NAMALWA (cell line): Measurements from ENCODE around the gene CLEC9A.

ENCODE experiments used
- DNase-seq: peaks from one replicate; pipeline ENCODE4 v3.0.0-alpha.2; 2015; ENCODE audit warnings: low spot score

Gene CLEC9A

DNA sequence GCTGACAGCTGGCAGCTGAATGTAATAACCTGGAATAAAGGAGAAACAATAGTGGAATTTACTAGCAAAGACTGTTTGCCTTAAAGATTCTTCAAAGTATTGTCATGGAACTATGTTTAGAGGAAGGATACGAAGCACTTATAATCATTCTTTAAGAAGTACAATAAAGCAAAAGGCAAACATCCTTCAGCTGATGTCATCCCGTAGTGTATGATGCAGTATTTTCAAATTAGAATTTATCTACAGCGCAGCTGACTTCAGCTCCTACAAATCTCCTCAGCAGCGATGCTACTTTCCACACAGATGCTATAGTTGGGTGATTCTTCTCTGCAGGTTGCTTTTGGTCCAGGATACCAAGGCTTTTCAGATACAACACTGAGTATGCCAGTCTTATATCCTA is 36.8 kb downstream of the CLEC9A start:
- DNase-seq = no peak

DNA sequence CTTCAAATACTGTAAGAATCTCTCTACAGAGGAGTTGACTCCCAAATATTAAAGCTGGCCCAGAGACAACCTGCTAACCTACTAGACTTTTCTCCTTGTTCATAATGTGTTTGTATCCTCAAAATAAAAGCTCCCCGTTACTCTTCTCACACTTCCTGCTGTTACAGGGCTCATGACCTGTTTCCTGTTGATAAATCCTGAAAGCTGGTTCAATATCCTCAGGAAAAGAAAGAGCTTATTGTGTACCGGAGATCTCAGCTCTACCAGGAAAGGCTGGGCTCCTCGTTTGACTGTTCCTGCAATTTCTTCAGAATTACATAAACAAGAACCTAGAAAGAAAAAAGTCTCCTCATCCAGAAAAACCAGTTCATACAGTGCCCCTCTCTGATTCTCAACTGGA is 37.5 kb downstream of the CLEC9A start:
- DNase-seq = no peak

GRCh38 chr12:10068644-10069043 is 38.2 kb downstream of the CLEC9A start:
- no peak for DNase-seq

- DNase-seq = no peak
Measured at GRCh38 chr12:10069099-10069498, 38.6 kb downstream of the CLEC9A start.

DNA sequence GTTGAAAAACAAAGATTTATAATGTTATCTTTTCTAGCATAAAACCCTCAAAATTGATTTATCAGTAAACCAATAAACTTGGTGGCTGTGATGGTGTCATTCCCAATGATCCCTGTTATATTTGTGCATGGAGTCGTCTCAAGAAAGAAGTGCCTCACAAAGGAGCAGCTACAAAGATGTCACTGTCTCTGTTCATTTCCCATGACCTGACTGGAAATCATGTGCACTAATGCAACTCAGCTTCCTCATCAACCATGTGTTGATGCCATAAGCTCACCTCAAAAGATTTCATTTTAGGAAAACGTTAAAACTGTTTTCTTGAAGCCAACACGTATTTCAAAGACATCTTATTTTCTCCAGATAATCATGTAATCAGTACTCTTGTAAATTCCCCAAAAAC is 39.5 kb downstream of the CLEC9A start:
- DNase-seq = no peak

DNA sequence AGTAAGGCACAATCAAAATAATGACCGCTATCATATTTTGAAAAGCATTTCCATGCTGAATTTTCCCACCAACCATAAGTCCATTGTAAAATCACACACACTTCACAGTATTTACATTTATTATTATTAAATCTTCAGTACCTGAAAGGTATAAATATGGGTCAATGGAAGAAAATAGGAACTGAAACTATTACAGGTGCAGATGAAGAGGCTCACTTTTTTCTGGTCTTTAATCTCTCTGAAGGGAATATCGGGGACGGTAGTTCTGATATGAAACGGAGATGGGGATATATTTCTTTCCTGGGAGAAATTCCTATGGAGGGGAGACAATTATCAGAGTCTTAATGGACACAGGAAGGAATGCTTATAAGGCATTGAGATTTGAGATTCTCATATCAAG is 39.9 kb downstream of the CLEC9A start:
- DNase-seq = no peak

DNA sequence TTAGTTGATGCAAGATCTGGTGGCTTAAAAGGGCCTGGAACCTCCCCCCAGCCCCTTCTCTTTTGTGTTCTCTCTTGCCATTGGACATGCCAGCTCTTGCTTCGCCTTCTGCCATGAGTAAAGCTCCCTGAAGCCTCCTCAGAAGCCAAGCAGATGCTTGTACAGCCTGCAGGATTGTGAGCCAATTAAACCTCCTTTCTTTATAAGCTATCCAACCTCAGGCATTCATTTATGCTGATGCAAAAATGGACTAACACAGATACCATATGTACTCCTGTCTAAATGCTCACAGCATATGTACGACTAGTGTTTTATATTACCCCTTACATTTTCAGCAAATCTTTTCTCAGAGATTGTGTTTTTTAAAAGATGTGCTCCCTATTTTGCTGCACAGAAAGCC is 41.6 kb downstream of the CLEC9A start:
- no peak for DNase-seq

DNA sequence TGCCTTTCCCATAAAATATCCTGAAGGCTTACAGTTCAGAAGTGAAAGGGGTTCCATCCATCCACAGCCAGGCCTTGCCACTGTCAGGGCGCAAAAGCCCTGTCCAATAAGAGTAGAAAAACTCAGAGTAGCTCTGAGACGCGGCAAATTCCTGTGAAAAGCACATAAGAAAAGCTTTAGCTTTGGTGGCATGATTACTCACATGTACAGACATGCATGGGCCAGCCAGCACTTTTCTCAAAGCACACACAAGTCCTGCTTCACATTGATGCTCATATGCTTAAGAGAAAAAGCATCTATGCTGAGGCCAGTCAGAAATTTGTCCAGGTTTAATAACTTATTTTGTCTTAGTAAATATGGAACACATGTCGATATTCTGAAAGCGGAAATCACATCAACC is 42.8 kb downstream of the CLEC9A start:
- DNase-seq = no peak

DNA sequence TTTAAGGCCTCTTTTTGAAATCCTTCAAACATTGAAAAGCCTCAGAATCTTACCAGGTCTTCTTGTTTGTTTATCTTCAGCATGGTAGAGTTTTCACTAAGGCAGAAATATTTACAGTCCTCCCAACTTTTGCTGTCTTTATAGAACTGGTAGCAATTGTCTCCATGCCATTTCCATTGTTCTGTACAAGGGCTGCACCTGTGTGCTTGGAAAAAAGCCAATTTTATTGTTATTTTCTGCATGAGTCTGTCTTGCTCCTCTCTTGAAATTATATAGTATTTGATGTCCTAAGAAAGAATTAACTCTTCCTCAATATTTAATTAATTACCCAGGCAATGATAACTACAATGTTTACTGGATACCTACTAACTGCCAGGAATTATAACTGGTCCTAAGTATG is 45.0 kb downstream of the CLEC9A start:
- no peak for DNase-seq

GRCh38 chr12:10082117-10082874 is 51.8 kb downstream of the CLEC9A start:
- peak; percentile 21 for DNase-seq

DNA sequence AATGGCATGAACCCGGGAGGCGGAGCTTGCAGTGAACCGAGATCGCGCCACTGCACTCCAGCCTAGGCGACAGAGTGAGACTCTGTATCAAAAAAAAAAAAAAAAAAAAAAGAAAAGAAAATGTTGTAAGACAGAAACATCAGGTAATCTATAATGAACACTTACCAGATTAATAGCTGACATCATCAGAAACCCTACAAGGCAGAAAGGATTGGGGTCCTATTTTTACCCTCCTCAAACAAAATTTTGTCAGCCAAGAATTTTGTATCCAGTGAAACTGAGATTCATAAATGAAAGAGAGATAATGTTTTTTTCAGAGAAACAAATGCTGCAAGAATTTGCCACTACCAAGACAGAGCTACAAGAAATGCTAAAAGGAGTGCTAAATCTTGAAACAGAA is 54.3 kb downstream of the CLEC9A start:
- DNase-seq = no peak

DNA sequence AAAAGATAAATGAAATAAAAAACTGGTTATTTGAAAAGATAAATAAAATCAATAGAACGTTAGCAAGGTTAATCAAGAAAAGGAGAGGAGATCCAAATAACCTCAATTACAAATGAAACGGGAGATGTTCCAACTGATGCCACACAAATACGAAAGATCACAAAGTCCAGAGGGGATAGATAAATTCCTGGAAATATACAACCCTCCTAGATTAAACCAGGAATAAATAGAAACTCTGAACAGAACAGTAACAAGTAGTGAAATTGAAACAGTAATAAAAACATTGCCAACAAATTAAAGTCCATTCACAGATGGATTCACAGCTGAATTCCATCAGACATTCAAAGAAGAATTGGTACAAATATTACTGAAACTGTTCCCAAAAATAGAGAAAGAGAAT is 55.9 kb downstream of the CLEC9A start:
- no peak for DNase-seq

DNA sequence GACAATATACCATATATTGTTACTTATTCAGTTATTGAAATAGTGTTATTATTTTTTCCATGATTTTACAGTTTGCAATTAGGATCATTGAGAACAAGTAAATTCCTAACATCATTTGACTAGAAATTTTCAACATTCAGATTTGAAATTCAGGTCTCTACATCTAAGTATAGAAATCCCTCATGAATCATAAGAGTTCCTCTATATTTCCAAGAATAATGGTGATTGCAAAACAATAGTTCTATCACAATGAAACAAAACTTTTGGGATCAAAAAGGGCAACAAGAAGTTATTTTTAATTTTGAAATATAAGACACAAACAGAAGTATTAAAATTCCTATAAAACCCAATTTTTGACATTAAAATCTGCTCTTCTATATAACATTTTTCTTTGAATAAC is 57.5 kb downstream of the CLEC9A start:
- DNase-seq = no peak

DNA sequence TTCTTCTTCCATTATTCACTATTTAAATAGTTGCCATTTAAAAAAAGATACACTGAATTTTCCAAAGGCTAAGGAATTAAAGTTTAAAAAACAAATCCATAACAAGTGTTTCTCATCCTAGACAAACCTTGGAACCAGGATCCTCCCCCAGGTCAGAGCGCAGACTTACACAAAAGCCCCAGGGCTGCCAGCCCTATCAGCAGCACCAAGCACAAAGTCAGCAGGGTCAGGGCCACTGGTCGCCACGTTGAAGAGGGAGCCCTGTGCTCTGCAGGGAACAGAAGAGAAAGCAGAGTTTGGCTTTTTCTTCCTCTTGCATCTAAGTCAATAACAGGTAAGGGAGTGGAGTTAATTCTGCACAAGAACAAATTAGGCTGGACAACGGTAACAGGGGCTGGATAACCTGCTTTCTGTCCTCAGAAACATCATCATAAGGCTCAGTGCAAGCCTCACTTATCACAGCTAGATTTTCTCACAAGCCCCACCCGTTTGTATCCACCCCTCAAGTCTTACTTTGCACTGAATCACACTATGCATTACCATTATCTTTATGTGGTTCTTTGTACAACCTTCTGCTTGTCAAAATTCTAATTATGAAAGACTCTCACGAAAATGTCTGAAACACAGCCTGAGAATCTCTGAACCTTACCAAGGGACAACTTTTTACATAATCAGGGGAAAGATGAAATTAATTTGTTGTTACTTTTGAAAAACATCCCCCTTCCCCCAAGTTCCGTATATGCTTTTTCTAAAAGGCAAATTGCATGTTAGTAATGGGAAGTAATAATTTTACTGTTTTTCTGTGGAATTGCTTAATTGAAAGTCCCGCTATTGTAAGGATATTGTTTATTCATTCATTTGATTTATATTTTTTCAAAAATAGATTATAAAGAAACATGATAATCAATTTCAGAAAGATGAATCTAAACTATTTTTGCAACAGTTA is 58.7 kb downstream of the CLEC9A start:
- DNase-seq = no peak

DNA sequence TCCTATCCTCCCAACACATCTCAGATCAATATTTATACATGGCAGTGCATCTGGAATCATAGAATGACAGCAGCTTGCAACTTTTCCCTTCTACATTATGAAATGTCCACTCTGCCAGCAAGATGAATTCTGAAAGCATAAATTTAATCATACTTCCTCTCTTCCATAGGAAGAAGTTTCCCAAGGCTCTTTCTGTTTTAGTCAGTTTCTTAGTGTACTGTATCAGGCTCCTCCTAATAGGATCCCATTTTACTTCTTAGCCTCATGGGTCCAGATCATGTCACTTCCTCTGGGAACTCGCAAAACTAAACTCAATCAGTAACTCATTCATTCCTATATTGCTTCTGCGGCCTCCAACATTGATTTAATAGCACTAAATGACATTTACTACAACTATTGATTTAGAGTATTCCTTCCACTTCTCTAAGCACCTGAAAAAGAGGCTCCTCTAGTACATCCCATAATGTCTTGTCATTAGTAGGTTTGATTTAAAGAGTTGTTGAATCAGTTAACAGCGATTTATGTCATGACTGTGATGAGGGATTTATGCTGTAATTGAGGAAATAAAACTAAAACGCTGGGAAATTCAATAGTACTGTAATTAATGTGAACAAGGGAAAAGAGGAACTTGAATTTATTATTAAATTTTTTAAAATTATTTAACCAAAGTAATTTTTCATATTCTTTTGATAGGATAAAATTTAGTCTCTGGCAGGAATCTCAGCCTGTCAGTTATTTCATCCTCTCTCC is 64.3 kb downstream of the CLEC9A start:
- DNase-seq = no peak

DNA sequence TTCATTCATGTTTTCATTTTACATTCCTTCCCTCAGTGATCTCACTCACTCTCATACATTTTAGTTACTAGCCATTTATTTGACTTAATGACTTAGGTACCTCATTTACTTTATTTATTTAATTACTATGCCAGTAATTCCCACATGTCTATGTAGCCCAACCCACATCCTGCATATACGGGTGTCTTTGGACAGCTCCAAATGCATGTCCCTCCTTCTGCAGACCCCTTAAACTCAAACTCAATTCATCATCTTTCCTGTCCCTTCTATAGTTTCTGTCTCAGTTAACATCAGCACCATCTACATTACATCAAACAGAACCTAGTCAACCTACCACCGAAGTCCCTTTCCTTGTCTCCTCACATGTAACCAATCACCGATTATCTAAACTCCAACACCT is 65.5 kb downstream of the CLEC9A start:
- no peak for DNase-seq

DNA sequence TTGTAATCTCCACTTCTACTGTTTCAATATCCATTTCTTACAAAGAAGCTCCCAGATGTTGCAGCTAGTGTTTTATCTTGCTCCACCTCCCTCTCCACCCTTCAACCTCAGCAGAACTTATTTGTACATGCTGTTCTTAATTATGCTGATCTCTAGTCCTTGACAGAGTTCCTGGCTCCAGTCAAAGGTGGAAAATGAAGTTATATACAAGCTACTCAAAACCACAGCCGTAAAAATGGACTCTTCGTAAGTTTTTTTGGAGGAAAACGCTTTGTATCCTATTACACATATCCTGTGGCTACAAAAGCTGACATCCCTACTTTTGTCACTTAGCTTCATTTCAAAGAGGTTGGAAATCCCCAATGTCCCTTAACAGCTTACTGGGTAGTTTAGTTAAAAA is 67.0 kb downstream of the CLEC9A start:
- DNase-seq = no peak

DNA sequence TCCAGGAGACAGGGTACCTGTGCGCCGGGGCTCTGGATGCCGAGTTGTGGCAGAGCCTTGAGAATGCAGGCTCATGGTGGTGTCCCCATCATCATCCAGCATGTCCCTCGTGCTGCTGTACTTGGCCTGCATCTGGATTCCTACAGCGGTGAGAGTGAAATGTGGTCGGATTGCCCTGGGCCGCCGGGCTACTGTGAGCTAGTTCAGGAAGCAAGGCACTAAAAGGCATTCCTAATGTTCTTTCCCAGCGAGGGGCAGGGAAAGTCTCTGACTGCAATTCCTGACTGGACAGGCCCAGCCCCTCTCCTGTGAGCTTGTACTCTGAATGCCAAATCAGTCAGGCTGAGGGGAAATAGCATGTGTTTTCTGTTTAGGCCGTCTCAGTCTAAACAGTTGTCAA is 68.3 kb downstream of the CLEC9A start, which contains the start of gene CLEC1A:
CLEC1A (minus strand) TSS at position 195 of the 400 bp plus-strand sequence; CDS start at position 132, 63 bp downstream.
- no peak for DNase-seq

DNA sequence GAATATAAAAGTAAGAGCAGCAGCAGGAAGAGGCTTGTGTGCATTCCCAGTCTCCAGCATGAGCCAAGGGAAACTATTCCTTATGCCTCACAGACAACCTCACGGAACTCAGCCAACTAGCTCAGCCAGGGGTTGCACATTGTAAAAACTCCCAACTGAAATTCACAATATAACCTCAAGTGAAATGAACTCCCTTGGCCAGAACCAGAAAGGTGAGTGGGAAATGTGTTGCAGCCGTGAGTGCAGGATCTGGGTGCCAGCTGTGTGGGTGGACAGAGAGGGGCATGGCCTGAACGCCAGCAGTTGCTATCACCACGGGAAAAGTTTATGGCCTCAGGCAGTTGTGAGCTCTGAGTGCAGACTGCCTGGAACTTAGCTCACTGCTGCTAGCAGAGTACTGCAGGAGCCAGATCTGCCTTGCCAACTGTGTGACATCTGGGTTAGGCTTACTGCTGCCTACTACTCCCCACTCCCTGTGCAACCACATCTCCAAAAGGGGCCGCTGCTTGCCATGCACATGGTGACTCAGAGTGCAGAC is 70.6 kb downstream of the CLEC9A start:
- no peak for DNase-seq

DNA sequence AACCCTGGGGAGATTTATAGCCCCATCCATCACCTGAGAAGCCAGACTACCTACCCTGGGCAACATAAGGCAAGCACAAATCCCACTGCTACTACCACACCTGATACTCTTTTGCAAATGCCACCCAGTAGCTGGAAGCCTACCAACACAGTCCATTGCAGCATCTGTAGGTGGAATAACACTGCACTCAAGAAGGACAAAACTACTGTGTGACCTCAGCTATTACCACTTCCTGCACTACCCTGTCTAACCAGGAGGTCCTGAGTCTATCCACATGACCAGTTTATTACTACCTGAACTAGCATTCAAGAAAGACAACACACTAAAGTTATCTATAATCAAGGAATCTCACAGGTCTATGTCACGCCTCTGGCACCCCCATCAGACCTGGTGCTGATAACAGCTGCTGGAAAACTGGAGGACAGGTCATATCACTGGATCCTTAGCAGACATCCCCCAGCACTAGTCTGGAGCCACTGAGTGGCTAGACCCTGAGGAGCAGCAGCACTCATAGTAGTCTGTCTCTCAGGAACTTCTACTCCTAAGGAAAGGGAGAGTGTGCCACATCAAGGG is 71.3 kb downstream of the CLEC9A start:
- DNase-seq = no peak

DNA sequence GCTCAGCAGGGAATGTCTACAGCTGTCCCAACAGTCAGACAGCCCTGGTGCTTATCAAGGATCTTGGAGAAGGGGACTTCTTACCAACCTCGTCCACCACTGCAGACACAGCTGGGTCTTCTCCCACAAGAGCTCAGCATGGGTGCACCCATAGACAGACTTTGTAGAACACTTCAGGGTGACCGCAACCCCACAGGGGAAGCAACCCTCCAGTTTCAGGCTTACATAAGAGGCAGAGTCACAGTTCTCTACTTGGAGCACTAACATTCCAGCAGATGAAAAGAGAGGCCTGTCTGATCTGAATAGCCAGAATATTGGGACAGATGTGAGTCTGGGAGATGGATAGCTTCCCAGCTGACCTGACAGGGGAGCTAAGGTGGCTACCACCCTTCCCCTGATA is 71.8 kb downstream of the CLEC9A start:
- no peak for DNase-seq
